Esophagus squamous epithelium (tissue), 5 donors: ENCODE results near the gene AMBP. TPM values are rescaled to one million over a fixed set of nuclear protein-coding genes. Genes with fewer than 3 reads are reported as not detected.

Experiments
- DNase-seq: peaks from one replicate; lab custom pipeline; 2025; lab: John Stamatoyannopoulos, UW
- H3K27ac ChIP-seq, 4 donors: fragments of 200-600 bp; sonication (generic); one replicate each; pipeline ENCODE4 v1.5.1; 2016 to 2019; ENCODE audit warnings: mild to moderate bottlenecking in 1 of 4
- H3K27me3 ChIP-seq, 4 donors: fragments of 200-600 bp; sonication (generic); 1 replicate in 3 of 4; 2 replicates in 1 of 4; pipeline versions ENCODE4 v1.5.1 to v1.6.0; 2017 to 2021; ENCODE audit warnings: antibody characterized with exemption in 1 of 4
- H3K36me3 ChIP-seq, 3 donors: fragments of 200-600 bp; sonication (generic); one replicate each; pipeline ENCODE4 v1.5.1; 2016 to 2019
- H3K4me1 ChIP-seq, 3 donors: fragments of 200-600 bp; sonication (generic); one replicate each; pipeline ENCODE4 v1.5.1; 2017 to 2019
- H3K4me3 ChIP-seq, 4 donors: fragments of 200-600 bp; sonication (generic); 1 replicate in 3 of 4; 2 replicates in 1 of 4; pipeline ENCODE4 v1.5.1; 2016 to 2019; ENCODE audit warnings: mild to moderate bottlenecking in 2 of 4, moderate library complexity in 1 of 4
- H3K9me3 ChIP-seq, 3 donors: fragments of 200-600 bp; sonication (generic); one replicate each; pipeline ENCODE4 v1.5.1; 2016 to 2019
- POLR2A ChIP-seq, 4 donors: fragments of 450-650 bp; IDR thresholded peaks; one replicate each; pipeline ENCODE4 v1.6.1; 2017; ENCODE audit warnings: antibody characterized with exemption in 4 of 4, mild to moderate bottlenecking in 4 of 4, moderate library complexity in 3 of 4
- WGBS, 2 donors: methylation state at CpG; one replicate each; pipeline ENCODE4 v1.1.5; 2018; 5-methylcytosine and 5-hydroxymethylcytosine counted together
- intact Hi-C: fragments of 100-400 bp; cut with DNase I; formaldehyde crosslinking; loops from one replicate; pipeline ENCODE4 v1.15.0; 2022
- total RNA-seq, 4 donors: library from RNA; depleted of rRNA; stranded (reverse); fragments of >200 nt; gene quantifications; one replicate each; pipeline ENCODE4 v1.1.0, GENCODE V29; 2016
- TF ChIP-seq, protein P1 (sequence below), 6 experiments: fragments of 450-650 bp in 4 of 6; fragments of 200-600 bp in 2 of 6; sonication (generic) in 2 of 6; IDR thresholded peaks; one replicate each; pipeline ENCODE4 v1.5.1; 2016 to 2019; ENCODE audit warnings: antibody characterized with exemption in 6 of 6, mild to moderate bottlenecking in 4 of 6, moderate library complexity in 4 of 6
- donor health status: DM: yes; HTN: yes; CAD: no.

AMBP gene
- total RNA-seq, 4 donors from 2014 or later = 0.19 to 2.5 TPM; not detected in 2

DNA sequence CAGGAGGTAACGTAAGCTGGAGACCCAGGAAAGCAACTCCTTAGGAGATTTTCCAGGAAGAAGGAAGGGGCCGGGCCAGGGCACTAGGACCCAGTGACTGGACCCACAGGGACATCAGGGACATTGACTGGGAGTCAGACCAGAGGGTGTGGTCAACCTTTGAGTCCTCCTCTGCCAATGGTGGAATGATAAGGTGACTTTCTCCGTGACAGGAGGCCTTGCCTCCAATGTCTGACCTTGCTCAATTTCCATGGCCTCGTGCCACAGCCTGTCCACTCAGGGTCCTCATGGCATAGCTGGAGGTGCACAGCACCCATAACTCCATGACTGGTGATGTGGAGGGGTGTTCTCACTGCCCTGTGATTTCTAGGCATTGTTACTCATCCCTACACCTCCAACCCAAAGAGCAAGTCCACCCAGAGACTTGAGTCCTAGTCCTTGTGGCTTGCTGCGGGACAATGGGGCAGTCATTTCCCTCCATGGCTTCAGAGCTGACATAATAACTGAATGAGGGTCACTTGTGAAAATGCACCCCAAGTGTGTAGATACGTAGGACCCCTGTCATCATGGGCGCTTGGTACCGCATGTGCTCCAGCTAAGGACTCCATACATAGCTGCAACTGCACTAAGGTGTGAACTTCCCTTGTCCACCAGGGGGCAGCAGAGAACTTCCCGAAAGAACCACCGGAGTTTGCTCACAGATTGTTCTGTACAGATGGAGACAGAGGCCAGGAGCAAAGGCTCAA, 4.1 kb upstream of the AMBP start:
- Histone ChIP-seq H3K36me3 (no peaks in the 10 kb centered on the region), H3K27me3 (peaks cover 0 to 20% (median 0%) of the 10 kb centered on the region in 4 donors), H3K4me1 (peaks cover 0 to 16% (median 2%) of the 10 kb centered on the region in 3 donors), H3K27ac (no peak overlapping the region), H3K9me3 (no peaks in the 10 kb centered on the region), H3K4me3 (no peak overlapping the region)
- WGBS, 2 donors = 33 to 40% methylated on average over 5 to 8 of the region's 10 CpGs
- no peak for DNase-seq
- TF ChIP-seq, protein P1, sequence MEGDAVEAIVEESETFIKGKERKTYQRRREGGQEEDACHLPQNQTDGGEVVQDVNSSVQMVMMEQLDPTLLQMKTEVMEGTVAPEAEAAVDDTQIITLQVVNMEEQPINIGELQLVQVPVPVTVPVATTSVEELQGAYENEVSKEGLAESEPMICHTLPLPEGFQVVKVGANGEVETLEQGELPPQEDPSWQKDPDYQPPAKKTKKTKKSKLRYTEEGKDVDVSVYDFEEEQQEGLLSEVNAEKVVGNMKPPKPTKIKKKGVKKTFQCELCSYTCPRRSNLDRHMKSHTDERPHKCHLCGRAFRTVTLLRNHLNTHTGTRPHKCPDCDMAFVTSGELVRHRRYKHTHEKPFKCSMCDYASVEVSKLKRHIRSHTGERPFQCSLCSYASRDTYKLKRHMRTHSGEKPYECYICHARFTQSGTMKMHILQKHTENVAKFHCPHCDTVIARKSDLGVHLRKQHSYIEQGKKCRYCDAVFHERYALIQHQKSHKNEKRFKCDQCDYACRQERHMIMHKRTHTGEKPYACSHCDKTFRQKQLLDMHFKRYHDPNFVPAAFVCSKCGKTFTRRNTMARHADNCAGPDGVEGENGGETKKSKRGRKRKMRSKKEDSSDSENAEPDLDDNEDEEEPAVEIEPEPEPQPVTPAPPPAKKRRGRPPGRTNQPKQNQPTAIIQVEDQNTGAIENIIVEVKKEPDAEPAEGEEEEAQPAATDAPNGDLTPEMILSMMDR (IDR thresholded peaks at IDR 0.05) = peak; percentile 76 to 95 (median 90)
- no peak for TF ChIP-seq POLR2A (IDR thresholded peaks at IDR 0.05)
- intact Hi-C loops = no loop called here

DNA sequence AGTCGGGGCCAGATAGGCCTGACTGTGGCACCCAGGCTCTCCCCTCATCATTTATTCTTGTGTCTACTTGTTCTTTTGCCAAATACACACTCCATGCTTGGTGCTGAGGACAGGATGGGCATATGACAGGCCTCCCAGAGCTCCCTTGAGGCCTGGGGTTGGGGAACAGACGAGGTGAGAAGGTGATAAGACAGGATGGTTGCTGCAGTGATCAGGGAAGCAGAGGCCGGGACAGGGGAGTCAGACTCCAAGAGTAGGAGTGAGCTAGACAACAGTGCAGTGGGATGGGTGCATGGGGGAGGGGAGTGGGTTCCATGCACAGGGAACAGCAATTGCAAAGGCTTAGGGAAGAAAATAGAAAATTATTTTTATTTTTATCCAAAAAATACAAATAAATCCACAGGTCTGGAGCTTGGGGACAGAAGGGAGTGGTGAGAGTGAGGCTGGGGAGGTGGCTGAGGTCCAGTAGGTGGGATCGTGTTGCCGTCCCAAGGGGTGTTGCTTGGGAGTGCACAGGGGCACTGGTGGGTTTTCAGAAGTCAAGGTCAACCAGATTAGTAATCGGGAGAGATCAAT, 3.4 kb upstream of the AMBP start:
- peaks cover 0 to 16% (median 2%) of the 10 kb centered on the region in 3 donors for H3K4me1 ChIP-seq
- peaks cover 0 to 27% (median 0%) of the 10 kb centered on the region in 4 donors for H3K27me3 ChIP-seq
- no peak for DNase-seq
- intact Hi-C loops = no loop called here
- no peaks in the 10 kb centered on the region for H3K9me3 ChIP-seq
- TF ChIP-seq POLR2A (IDR thresholded peaks at IDR 0.05) = no peak
- TF ChIP-seq, protein P1 (IDR thresholded peaks at IDR 0.05) = no peak
- H3K4me3 ChIP-seq = no peak overlapping the region
- H3K36me3 ChIP-seq = no peaks in the 10 kb centered on the region
- H3K27ac ChIP-seq = no peak overlapping the region
- 70 to 84% methylated on average over 4 to 6 of the region's 6 CpGs for WGBS, 2 donors

DNA sequence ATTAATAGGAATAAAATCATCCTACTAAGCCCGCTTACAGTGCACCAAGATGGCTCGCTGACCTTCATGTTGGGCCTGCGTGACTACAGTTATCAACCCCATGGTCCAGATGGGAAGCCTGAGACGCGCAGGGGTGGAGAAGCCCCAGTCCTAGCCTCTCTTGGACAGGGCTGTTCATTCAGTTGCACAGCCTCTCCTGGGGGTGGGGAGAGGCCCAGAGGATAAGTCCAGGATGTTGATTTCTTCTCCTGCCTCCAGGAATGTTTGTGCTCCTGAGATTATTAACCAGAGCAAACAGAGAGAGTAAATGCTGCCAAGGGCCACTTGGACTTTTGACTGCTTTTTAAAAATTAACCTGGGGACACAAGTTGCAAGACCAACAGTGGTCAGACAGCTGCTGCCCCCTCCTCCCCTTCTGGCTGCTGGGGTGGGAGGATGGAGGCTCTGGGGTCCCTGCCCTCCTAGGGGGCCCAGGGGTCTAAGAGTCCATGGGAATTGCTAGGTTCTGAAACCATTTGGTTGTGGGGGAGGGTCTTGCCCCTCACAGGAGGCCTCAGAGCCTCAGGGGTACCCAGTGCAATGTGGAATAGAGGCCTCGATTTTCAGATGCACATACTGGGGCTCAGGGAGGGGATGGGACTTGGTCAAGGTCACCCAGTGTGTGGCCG, 2.8 kb upstream of the AMBP start:
- intact Hi-C loops = no loop called here
- H3K27ac ChIP-seq = no peak overlapping the region
- DNase-seq = no peak
- H3K9me3 ChIP-seq = no peaks in the 10 kb centered on the region
- no peak for TF ChIP-seq POLR2A (IDR thresholded peaks at IDR 0.05)
- no peak overlapping the region for H3K4me3 ChIP-seq
- peaks cover 0 to 16% (median 2%) of the 10 kb centered on the region in 3 donors for H3K4me1 ChIP-seq
- peaks cover 0 to 33% (median 0%) of the 10 kb centered on the region in 4 donors for H3K27me3 ChIP-seq
- no peaks in the 10 kb centered on the region for H3K36me3 ChIP-seq
- 90 to 92% methylated on average over 5 to 7 of the region's 7 CpGs for WGBS, 2 donors

DNA sequence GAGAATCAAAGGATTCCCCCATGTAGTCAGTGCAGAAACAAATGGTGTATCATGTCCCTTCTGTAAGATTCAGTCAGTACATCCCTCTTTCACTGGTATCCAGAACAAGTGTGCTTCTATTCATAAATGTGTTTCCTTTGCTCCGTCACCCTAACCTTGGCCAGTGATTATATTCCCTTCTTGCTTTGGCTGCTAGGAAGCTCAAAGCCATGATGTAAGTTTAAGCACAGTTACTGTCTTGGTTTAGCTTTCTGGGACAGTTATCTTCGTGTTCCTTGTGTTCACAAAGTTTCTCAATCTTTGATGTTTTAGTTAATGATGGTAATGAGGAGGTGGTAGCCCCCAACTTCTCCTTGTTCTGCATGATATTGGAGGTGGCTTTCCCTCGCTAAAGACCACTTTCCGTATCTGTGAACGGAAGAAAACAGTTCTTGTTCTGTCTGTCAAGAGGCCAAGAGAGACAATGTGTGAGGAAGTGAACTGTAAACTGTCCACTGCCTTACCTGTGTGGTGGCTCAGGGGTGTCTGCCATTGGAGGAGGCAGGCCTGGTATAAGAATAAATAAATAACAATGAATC, 2.2 kb upstream of the AMBP start:
- WGBS, 2 donors = 82 to 84% methylated on average over 2 to 5 of the region's 5 CpGs
- TF ChIP-seq, protein P1 (IDR thresholded peaks at IDR 0.05) = no peak
- TF ChIP-seq POLR2A (IDR thresholded peaks at IDR 0.05) = no peak
- no peaks in the 10 kb centered on the region for H3K36me3 ChIP-seq
- intact Hi-C loops = no loop called here
- no peak overlapping the region for H3K27ac ChIP-seq
- H3K4me1 ChIP-seq = peaks cover 0 to 16% (median 2%) of the 10 kb centered on the region in 3 donors
- peaks cover 0 to 37% (median 0%) of the 10 kb centered on the region in 4 donors for H3K27me3 ChIP-seq
- no peaks in the 10 kb centered on the region for H3K9me3 ChIP-seq
- no peak for DNase-seq
- H3K4me3 ChIP-seq = no peak overlapping the region

DNA sequence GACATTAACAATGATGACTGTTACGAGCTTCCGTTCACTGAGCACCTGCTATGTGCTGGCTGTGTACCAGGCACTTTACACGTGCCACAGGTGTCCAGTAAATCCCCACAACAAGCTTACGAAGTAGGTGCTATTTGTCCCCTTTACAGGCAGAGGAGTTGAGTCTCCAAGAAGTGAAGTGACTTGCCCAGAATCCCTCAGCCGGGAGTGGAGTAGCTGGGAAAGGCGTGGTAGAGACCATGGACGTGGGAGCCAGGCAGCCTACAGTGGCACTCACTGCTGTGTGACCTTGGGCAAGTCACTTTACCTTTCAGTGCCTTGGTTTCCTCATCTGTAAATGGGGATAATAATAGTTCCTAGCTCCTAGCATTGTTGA, 669 bp upstream of the AMBP start:
- TF ChIP-seq, protein P1 (IDR thresholded peaks at IDR 0.05) = no peak
- no peak for TF ChIP-seq POLR2A (IDR thresholded peaks at IDR 0.05)
- Histone ChIP-seq H3K36me3 (no peaks in the 10 kb centered on the region), H3K27me3 (peaks cover 0 to 35% (median 0%) of the 10 kb centered on the region in 4 donors), H3K4me3 (no peak overlapping the region), H3K27ac (no peak overlapping the region), H3K4me1 (peaks cover 0 to 16% (median 2%) of the 10 kb centered on the region in 3 donors), H3K9me3 (no peaks in the 10 kb centered on the region)
- no peak for DNase-seq
- intact Hi-C loops = no loop called here
- WGBS, 2 donors = 51 to 81% methylated on average over 3 to 5 of the region's 7 CpGs
